GM20000 (cell line): Measurements from ENCODE around the gene LCE2B.
"Not testable (repeated sequence)": the region's sequence is repeated elsewhere in the genome, so short reads cannot be mapped to it uniquely, and the experiment has no call there.

Experiments
- DNase-seq: peaks from one replicate; pipeline ENCODE4 v3.0.0; 2012; ENCODE audit warnings: low spot score
- CTCF ChIP-seq: IDR thresholded peaks from 2 replicates; pipeline ENCODE4 v1.5.1; 2012; ENCODE audit warnings: mild to moderate bottlenecking, control low read depth; ENCODE audit errors: extremely low read depth, missing control alignments

Gene LCE2B

GRCh38 chr1:152658649-152659048, 27.3 kb upstream of the LCE2B start:
- no peak for TF ChIP-seq CTCF
- DNase-seq, result no peak

- no peak for DNase-seq
- TF ChIP-seq CTCF, result no peak
These were observed 22.8 kb upstream of the LCE2B start, which contains the start of gene LCE2D for GRCh38 chr1:152663098-152663497. LCE2D (plus strand) TSS chr1:152663380; CDS start chr1:152664106, 726 bp downstream.

DNA sequence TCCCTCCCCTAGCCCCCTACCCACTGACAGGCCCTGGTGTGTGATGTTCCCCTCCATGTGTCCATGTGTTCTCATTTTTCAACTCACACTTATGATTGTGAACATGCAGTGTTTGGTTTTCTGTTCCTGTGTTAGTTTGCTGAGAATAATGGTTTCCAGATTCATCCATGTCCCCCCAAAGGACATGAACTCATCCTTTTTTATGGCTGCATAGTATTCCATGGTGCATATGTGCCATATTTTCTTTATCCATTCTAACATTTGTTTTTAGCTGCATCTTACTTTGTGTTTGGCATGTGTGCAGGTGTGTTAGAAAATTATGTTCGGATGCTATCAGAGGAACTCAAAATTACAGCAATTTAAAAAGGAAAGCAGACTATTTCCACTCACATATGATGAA, 19.8 kb upstream of the LCE2B start:
- not testable (repeated sequence) for DNase-seq

GRCh38 chr1:152667648-152668047, 18.3 kb upstream of the LCE2B start:
- no peak for DNase-seq
- TF ChIP-seq CTCF, result no peak

GRCh38 chr1:152673016-152673415, 12.9 kb upstream of the LCE2B start:
- no peak for TF ChIP-seq CTCF
- no peak for DNase-seq

DNA sequence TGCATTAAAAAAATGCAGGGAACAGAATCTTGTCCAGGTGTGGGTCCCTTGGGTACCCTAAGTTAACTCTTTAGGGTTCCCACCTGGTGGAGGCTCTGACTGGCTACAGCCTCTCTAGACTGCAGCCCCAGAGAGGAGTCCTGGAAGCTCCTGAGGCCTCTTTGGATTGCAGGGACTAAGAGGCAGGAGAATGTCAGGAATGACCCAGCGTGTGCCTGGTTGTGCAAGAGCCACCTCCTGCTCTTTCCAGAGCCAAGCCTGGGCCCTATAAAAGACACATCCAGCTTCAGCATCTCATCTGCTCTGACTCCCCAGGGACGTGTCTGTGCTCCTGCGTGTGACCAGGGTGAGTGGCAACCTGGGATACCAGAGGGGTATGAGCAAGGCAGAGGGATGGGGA, 10.9 kb upstream of the LCE2B start, which contains the start of gene LCE2C:
TSS of gene LCE2C (plus strand) at position 297 of the 400 bp plus-strand sequence. CDS start 737 bp downstream, outside the sequence.
- not testable (repeated sequence) for DNase-seq

DNA sequence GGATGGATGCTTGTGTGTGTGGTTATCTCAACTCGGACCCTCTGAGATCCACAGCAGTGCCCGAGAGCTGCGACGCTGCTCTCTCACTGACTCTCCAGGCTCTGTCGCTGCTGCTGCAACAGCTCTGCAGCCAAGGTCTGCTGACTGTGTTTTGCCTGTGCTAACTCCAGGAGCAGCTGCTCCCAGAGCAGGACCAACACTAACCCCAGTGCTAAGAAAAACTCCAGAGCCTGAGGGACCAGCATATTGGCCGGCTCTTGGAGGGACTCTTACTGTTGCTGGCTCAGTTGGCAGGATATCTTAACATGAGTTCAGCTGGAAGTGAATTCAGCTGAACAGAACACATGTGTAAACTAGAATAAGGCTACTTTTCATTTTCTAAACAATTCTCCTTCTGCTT, 6.5 kb upstream of the LCE2B start:
- DNase-seq, result no peak

GRCh38 chr1:152681616-152682015, 4.3 kb upstream of the LCE2B start:
- no peak for DNase-seq
- TF ChIP-seq CTCF, result no peak

More for the DNA sequence above, 6.5 kb upstream of the LCE2B start:
- no peak for TF ChIP-seq CTCF

- no peak for DNase-seq
- TF ChIP-seq CTCF, result no peak
These were observed 2.1 kb upstream of the LCE2B start for GRCh38 chr1:152683846-152684245.
